HG03025 (cell line): Measurements from ENCODE around the gene EVA1C.
"Not testable (repeated sequence)": the region's sequence is repeated elsewhere in the genome, so short reads cannot be mapped to it uniquely, and the experiment has no call there.

Experiments
- ATAC-seq: cut with Tn5 transposase; IDR thresholded peaks from one replicate; pipeline ENCODE4 v1.9.1; 2021; ENCODE audit warnings: mild to moderate bottlenecking, moderate library complexity; ENCODE audit not compliant: unreplicated experiment, low FRiP score

Gene EVA1C

DNA sequence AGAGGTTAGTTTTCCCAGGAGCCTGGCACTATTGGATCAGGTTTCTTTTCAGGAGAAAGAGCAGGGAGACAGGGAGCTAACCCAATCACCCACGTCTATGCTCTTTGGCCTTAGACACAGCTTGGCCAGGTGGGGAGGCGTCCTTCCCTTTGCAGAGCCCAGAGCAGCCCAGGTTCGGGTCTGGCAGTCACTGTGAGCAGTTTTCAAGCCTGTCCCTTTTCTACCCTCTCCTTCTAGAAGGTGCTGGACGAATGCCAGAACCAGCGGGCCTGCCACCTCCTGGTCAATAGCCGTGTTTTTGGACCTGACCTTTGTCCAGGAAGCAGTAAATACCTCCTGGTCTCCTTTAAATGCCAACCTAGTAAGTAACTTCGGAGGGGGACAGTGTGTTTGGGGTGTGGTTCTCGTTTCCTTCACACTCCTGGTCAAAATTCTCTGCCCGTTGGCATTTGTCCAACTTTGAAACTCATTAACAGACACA lies 44.9 kb downstream of the EVA1C start:
- no peak for ATAC-seq

GRCh38 chr21:32457962-32458361 lies 45.5 kb downstream of the EVA1C start:
- no peak for ATAC-seq

DNA sequence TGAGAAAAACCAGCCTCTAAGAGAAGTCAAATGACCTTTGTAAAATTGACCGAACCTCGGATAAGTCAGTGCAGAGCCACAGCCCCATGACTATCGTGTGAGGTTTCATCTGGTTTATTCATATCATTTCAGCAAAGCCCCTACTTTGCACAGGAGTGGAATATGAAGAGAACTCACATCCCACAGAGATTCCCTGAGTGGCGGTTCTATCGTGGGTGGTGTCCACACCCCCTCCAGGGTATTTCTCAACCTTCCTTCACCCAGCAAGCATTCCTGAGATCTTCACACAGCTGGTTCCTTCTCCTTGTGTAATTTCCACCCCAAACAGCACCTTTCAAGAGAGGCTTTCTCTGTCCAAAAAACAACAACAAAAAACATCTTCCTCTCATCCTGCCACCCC lies 47.5 kb downstream of the EVA1C start:
- ATAC-seq = no peak

DNA sequence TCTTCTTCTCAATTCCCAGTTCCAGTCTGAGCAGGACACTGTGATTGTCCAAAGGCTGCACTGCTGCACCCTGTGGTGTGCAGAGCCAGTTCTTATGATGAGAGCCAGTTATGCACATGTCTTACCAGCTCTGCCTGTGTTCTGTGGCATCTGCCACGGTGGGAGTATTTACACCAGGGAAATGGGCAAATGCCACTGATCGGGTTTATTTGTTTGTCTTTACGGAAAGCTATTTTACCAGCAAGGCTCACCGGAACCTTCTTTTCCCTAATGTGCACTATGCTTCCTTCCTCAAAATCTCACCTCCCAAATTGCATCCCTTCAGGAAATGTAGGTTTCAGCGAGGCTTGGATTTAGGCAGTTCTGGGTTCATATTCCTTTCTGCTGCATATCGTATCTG lies 49.0 kb downstream of the EVA1C start:
- no peak for ATAC-seq

GRCh38 chr21:32462564-32462963 lies 50.1 kb downstream of the EVA1C start:
- ATAC-seq = not testable (repeated sequence)

DNA sequence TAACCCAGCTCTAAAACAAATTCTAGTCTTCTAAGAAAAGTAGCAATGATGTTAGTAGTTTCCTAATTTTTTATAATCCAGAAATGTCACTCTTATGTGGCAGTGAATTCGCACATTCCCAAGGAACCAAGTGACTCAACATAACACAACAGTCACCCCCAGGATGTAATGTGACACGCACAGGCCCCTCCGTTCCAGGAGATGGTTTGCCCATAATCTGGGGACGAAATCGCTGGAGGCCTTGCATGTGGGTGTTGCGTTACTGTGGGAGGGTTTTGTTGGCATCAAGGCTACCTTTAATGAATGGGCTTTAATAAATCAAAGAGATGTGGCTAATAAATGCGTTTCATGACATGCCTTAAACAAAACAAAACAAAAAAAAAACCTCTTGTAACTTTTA lies 50.9 kb downstream of the EVA1C start:
- no peak for ATAC-seq

DNA sequence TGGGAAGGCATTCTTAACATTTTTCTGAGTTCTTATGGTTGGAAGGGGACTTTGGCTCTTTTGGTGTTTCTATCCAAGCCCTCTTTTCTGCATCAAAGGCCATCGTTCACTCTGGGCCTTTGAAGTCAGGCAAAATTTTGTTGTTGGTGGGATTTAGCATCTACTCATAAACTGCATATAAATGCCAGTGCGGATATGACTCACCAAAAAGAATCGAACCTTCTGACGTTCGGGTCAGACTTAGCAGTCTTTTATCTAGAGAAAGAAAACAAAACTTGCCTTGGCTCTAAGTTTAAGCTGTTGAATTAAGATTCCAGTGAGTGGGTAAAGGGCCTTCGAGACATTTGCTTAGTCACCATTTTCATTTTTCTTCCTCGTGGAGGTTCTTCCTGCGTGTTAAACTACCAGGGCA lies 51.4 kb downstream of the EVA1C start:
- no peak for ATAC-seq

- ATAC-seq = no peak
Measured at GRCh38 chr21:32467291-32467690, 54.8 kb downstream of the EVA1C start.

DNA sequence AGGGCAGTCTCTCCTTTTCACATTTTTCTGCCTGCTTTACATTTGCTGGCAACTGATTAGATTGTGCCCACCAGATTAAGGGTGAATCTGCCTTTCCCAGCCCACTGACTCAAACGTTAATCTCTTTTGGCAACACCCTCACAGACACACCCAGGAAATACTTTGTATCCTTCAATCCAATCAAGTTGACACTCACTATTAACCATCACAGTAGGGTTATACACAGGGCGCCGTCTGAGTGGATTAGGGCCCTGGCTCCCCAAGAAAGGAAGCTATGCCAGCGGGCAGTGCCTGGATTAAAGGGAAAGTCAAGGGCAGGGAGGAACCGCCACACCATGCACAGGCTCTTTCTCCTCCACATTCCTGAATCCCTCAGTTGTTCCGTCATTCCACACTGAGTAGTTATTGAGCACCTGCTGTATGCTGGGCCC lies 56.2 kb downstream of the EVA1C start:
- no peak for ATAC-seq

GRCh38 chr21:32469628-32470027 lies 57.1 kb downstream of the EVA1C start:
- ATAC-seq = no peak

- no peak for ATAC-seq
Measured at GRCh38 chr21:32470206-32470605, 57.7 kb downstream of the EVA1C start.

DNA sequence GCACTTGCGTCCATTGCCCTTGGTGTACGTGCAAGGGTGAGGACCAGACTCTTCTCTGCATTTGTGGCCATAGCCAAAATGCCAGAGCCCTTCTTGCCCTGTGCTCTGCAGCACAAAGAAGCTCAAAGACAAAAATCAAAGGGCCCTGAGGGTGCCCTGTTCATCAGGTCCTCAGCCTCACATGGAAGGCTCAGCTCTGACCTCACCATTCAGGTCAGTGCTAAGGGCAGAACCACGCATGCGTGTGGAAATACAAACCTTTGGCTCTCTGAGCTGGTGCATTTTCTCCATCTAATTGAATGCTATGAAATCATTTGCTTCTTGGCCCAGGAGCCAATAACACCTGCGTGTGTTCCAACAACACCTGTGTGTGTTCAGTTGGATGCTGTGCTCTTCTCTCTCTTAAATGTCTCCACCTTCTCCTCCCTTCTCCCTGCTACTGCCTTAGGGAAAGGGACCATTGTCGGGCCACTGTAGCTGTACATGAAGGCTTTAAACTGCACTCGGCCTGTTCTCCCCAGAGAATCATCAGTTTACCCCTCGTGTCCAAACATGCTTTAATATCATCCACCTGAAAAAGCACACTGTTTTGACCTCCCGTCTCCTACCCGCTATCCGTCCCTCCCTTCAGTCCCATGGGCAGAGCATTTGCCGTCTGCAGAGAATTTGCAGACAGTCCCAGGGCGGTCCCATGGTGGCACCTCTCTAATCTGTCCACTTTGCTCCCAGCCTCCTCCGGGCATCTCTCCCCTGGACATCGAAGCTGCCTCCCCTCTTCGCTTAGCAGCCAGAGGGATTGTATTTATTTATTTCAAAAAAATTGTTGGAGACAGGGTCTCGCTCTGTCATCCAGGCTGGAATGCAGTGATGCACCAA lies 60.6 kb downstream of the EVA1C start:
- ATAC-seq = no peak

- ATAC-seq = no peak
Measured at GRCh38 chr21:32474179-32475059, 61.9 kb downstream of the EVA1C start.

DNA sequence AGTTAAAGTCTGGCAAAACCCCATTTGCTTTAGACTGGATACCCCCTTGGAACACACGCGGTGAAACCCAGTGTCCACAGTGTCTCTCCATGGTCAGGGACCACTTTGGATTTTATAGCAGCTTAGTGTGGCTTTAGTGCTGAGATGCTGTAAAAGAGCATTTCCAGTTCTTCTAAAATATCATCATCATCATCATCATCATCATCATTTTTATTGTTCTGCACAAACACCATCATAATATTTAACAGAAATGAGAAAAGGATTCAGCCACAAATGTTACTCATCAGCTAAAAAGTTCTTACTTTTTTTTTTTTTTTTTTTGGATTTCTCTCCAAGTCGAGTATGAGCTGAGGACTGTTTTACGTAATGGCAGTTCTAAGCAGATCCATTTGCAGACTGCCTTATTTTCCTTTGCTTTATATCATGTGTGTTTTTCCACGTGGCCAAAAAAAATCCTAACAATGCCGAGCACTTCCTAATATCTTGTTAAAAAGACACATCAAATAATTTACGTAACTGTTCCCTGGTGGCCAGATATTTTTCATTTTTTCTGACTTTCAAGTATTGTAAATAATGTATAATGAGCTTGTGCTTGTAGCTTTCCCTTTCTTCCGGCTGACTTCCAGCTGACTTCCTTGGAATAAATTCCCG lies 62.8 kb downstream of the EVA1C start:
- no peak for ATAC-seq

DNA sequence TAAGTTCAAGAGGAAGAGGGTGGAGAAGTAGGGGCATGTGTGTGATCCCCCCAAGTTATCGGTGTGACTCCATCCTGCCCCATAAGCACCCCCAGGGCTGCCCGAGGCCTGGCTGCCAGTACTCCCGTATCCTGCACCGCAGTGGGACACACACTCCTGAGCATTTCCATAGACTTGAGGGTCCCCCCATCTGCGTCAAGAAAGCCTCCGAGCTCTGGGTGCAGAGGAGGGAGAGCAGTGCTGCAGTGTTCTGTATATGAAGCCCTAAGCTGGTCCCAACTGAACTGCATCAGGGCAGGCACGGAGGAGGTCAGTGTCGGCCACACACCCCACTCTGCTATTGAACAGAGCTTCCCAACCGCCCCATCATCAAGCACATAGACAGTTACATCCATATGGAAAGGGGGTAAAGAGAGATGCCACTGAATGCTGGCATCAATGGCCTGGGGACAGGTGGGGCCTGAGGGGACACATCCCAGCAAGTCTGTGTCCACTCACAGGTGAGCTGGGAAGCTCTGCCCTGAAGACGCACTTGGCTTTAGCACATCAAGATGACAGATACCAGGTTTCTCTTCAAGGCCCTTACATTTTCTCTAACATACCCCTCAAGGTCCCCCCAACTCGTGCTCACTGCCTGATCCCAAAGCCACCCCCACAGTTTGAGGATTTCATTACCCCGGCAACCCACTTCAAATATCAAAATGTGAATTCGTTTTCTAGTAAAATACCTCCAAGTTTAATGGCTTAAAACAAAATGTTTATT lies 64.3 kb downstream of the EVA1C start:
- ATAC-seq = no peak

- no peak for ATAC-seq
Measured at GRCh38 chr21:32477424-32477745, 64.9 kb downstream of the EVA1C start.

GRCh38 chr21:32481875-32482408 lies 69.4 kb downstream of the EVA1C start:
- no peak for ATAC-seq

GRCh38 chr21:32482565-32483292 lies 70.2 kb downstream of the EVA1C start:
- no peak for ATAC-seq

DNA sequence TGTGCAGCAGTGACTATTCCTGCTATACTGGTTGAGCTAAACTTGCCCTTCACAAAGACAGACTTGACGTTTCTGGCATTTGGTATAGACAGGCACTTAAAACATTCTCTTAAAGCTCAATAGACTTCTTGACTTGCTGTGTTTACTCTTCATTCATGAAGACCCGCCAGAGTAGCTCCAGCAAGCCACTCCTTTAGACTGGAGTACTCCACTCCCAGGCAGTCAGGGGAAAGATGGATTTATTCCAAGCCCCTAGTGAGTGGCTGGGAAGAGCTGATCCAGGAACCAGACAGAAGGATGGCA lies 70.7 kb downstream of the EVA1C start:
- no peak for ATAC-seq
